Neuronal stem cell (in vitro differentiated cells): Measurements from ENCODE around the gene EPB41L2.

ENCODE experiments used
- DNase-seq: peaks from one replicate; pipeline ENCODE4 v3.0.0-alpha.2; 2013; ENCODE audit warnings: low spot score
- H2AFZ ChIP-seq: one replicate; pipeline ENCODE4 v1.6.1; 2013; ENCODE audit warnings: mild to moderate bottlenecking, low read length, inconsistent platforms
- H2AK5ac ChIP-seq: 2 replicates; pipeline ENCODE4 v1.6.1; 2013; ENCODE audit warnings: low read depth, mild to moderate bottlenecking, inconsistent platforms, low read length, moderate library complexity, mixed read lengths
- H2BK120ac ChIP-seq: 2 replicates; pipeline ENCODE4 v1.6.1; 2013; ENCODE audit warnings: low read depth, mild to moderate bottlenecking, inconsistent platforms, low read length, moderate library complexity, mixed read lengths
- H2BK12ac ChIP-seq: one replicate; pipeline ENCODE4 v1.6.1; 2013; ENCODE audit warnings: low read length, inconsistent platforms
- H2BK15ac ChIP-seq: 2 replicates; pipeline ENCODE4 v1.6.1; 2013; ENCODE audit warnings: mild to moderate bottlenecking, low read length, inconsistent platforms, mixed read lengths
- H2BK5ac ChIP-seq: one replicate; pipeline ENCODE4 v1.6.1; 2013; ENCODE audit warnings: inconsistent platforms, mild to moderate bottlenecking, low read length, moderate library complexity
- H3K14ac ChIP-seq: one replicate; pipeline ENCODE4 v1.6.1; 2013; ENCODE audit warnings: low read length, inconsistent platforms
- H3K18ac ChIP-seq: 2 replicates; pipeline ENCODE4 v1.6.1; 2013; ENCODE audit warnings: low read length, inconsistent platforms
- H3K23ac ChIP-seq: 2 replicates; pipeline ENCODE4 v1.6.1; 2013; ENCODE audit warnings: low read depth, mild to moderate bottlenecking, mixed read lengths, low read length, inconsistent platforms; ENCODE audit not compliant: poor library complexity
- H3K27ac ChIP-seq: replicated peaks from 3 replicates; pipeline ENCODE4 v1.5.1; 2013; ENCODE audit warnings: low read length, inconsistent platforms
- H3K27me3 ChIP-seq, 3 experiments: 2 replicates each; pipeline ENCODE4 v1.6.1; 2013; ENCODE audit warnings: low read length in 3 of 3, mild to moderate bottlenecking in 2 of 3, inconsistent platforms in 1 of 3, low read depth in 1 of 3, mixed read lengths in 1 of 3, moderate library complexity in 1 of 3; ENCODE audit not compliant: control insufficient read depth in 3 of 3, insufficient read depth in 3 of 3
- H3K36me3 ChIP-seq, 2 donors: replicated peaks in 1 of 2; 2 replicates each; pipeline ENCODE4 v1.6.1; 2013; ENCODE audit warnings: low read length in 2 of 2; ENCODE audit not compliant: control insufficient read depth in 2 of 2, insufficient read depth in 2 of 2
- H3K4ac ChIP-seq: 2 replicates; pipeline ENCODE4 v1.6.1; 2013; ENCODE audit warnings: inconsistent platforms, mild to moderate bottlenecking, low read length, moderate library complexity
- H3K4me1 ChIP-seq, 2 donors: 1 replicate in 1 of 2; 2 replicates in 1 of 2; pipeline ENCODE4 v1.6.1; 2013; ENCODE audit warnings: low read length in 2 of 2, low read depth in 1 of 2; ENCODE audit not compliant: control insufficient read depth in 2 of 2, insufficient read depth in 1 of 2
- H3K4me2 ChIP-seq: one replicate; pipeline ENCODE4 v1.6.1; 2013; ENCODE audit warnings: mild to moderate bottlenecking, low read length, inconsistent platforms; ENCODE audit not compliant: insufficient read depth, poor library complexity, severe bottlenecking
- H3K4me3 ChIP-seq, 2 donors: 2 replicates each; pipeline ENCODE4 v1.5.1; 2013; ENCODE audit warnings: low read length in 2 of 2, mild to moderate bottlenecking in 2 of 2, inconsistent platforms in 1 of 2, moderate library complexity in 1 of 2
- H3K79me1 ChIP-seq: one replicate; pipeline ENCODE4 v1.6.1; 2013; ENCODE audit warnings: low read depth, mild to moderate bottlenecking, inconsistent platforms, low read length, moderate library complexity
- H3K9ac ChIP-seq: one replicate; pipeline ENCODE4 v1.6.1; 2013; ENCODE audit warnings: mild to moderate bottlenecking, low read depth, low read length, inconsistent platforms; ENCODE audit not compliant: poor library complexity
- H3K9me3 ChIP-seq, 2 donors: replicated peaks in 1 of 2; 2 replicates each; pipeline versions ENCODE3 to v1.6.1; 2013; ENCODE audit warnings: low read length in 2 of 2, mild to moderate bottlenecking in 2 of 2, inconsistent platforms in 1 of 2, low read depth in 1 of 2, mixed read lengths in 1 of 2, moderate library complexity in 1 of 2; ENCODE audit not compliant: control insufficient read depth in 2 of 2, insufficient read depth in 1 of 2
- H4K8ac ChIP-seq: one replicate; pipeline ENCODE4 v1.6.1; 2013; ENCODE audit warnings: low read depth, mild to moderate bottlenecking, inconsistent platforms, low read length, moderate library complexity
- H4K91ac ChIP-seq: one replicate; pipeline ENCODE4 v1.6.1; 2013; ENCODE audit warnings: low read length, low read depth, mild to moderate bottlenecking, inconsistent platforms; ENCODE audit not compliant: poor library complexity
- WGBS, 2 donors: extraction: QIAGEN DNeasy Blood & Tissue Kit; methylation state at CpG; one replicate each; pipeline ENCODE4 v1.1.7; 2013; ENCODE audit warnings: missing lambda C conversion rate in 2 of 2, mixed read lengths in 1 of 2; ENCODE audit not compliant: insufficient read length in 2 of 2, insufficient replicate concordance in 1 of 2; ENCODE audit errors: extremely low coverage in 2 of 2; 5-methylcytosine and 5-hydroxymethylcytosine counted together

EPB41L2 gene

GRCh38 chr6:131042664-131043063 is 20.4 kb downstream of the EPB41L2 start:
- Histone ChIP-seq H3K4me3 (no peak overlapping the region), H3K18ac (no peak overlapping the region), H4K8ac (no peak overlapping the region), H2BK5ac (no peak overlapping the region), H4K91ac (no peak overlapping the region), H2AFZ (no peak overlapping the region), H2BK12ac (no peak overlapping the region), H2BK15ac (no peak overlapping the region), H3K27me3 (no peaks in the 10 kb centered on the region), H3K9me3 (no peaks in the 10 kb centered on the region), H3K79me1 (no peaks in the 10 kb centered on the region), H3K27ac (no peak overlapping the region), H2AK5ac (no peak overlapping the region), H3K4ac (no peak overlapping the region), H3K4me2 (no peak overlapping the region), H3K14ac (no peak overlapping the region), H3K36me3 (no peaks in the 10 kb centered on the region), H2BK120ac (no peak overlapping the region), H3K23ac (no peak overlapping the region), H3K4me1 (peaks cover 0 to 5% of the 10 kb centered on the region in 2 donors), H3K9ac (no peak overlapping the region)
- no CpG with 5 or more reads among the region's 2 CpGs for WGBS, 2 donors
- no peak for DNase-seq

DNA sequence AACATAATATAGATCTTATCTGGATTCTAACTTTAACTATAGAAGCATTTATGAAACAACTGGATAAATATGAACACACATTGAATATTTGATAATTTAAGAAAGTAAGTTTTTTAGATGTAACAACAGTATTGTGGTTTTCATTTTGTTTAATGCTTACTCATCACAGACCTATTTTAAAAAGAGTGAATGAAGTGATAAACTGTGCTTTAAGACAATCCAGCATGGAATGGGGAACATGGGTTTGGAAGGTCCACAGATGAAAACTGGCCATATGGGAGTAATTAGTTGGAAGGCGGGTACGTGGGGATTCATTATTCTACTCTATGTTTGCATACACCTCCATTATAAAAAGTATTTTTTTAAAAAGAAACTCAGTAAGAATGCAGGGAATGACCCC is 21.2 kb downstream of the EPB41L2 start:
- no peak overlapping the region for H3K23ac ChIP-seq
- no CpG with 5 or more reads among the region's 2 CpGs for WGBS, 2 donors
- H3K4me3 ChIP-seq: no peak overlapping the region
- no peak overlapping the region for H2BK5ac ChIP-seq
- no peak overlapping the region for H3K27ac ChIP-seq
- H3K27me3 ChIP-seq: no peaks in the 10 kb centered on the region
- no peak overlapping the region for H4K8ac ChIP-seq
- H2AFZ ChIP-seq: no peak overlapping the region
- H3K14ac ChIP-seq: no peak overlapping the region
- H2BK15ac ChIP-seq: no peak overlapping the region
- no peak overlapping the region for H2BK12ac ChIP-seq
- no peaks in the 10 kb centered on the region for H3K9me3 ChIP-seq
- H2BK120ac ChIP-seq: no peak overlapping the region
- no peak for DNase-seq
- peaks cover 2% of the 10 kb centered on the region for H3K79me1 ChIP-seq
- H3K4me1 ChIP-seq: peaks cover 0 to 5% of the 10 kb centered on the region in 2 donors
- H3K9ac ChIP-seq: no peak overlapping the region
- no peak overlapping the region for H3K4me2 ChIP-seq
- no peaks in the 10 kb centered on the region for H3K36me3 ChIP-seq
- H3K4ac ChIP-seq: no peak overlapping the region
- no peak overlapping the region for H2AK5ac ChIP-seq
- no peak overlapping the region for H3K18ac ChIP-seq
- H4K91ac ChIP-seq: no peak overlapping the region

- DNase-seq: no peak
Observed at GRCh38 chr6:131040866-131041265, 22.2 kb downstream of the EPB41L2 start.

DNA sequence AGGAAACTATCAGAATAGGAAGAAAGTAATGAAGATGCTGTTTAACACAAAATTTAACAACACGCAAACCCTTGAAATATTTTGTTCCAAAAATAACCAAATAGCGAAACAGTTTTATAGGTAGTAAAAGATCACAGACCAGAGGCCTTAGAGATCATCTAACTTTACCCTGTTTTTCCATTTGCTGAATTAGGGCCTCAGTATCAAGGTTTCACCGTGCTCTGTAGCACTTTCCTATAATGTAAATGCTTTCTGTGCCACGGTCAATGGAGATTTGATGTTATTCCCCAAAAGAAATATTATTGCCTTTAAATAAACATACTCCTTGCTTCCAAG is 23.7 kb downstream of the EPB41L2 start:
- Histone ChIP-seq H3K4me3 (no peak overlapping the region), H3K79me1 (peaks cover 2% of the 10 kb centered on the region), H2AFZ (no peak overlapping the region), H2BK5ac (no peak overlapping the region), H2BK15ac (no peak overlapping the region), H3K14ac (no peak overlapping the region), H3K18ac (no peak overlapping the region), H3K9me3 (no peaks in the 10 kb centered on the region), H2BK12ac (no peak overlapping the region), H3K36me3 (no peaks in the 10 kb centered on the region), H4K8ac (no peak overlapping the region), H3K27ac (no peak overlapping the region), H3K4me2 (no peak overlapping the region), H3K4me1 (peaks cover 0 to 5% of the 10 kb centered on the region in 2 donors), H3K9ac (no peak overlapping the region), H2BK120ac (no peak overlapping the region), H3K23ac (no peak overlapping the region), H4K91ac (no peak overlapping the region), H2AK5ac (no peak overlapping the region), H3K4ac (no peak overlapping the region), H3K27me3 (no peaks in the 10 kb centered on the region)
- no peak for DNase-seq
- WGBS, 2 donors: no CpG with 5 or more reads among the region's 4 CpGs

More at GRCh38 chr6:131040866-131041265, 22.2 kb downstream of the EPB41L2 start:
- no peak overlapping the region for H2AK5ac ChIP-seq
- H3K36me3 ChIP-seq: no peaks in the 10 kb centered on the region
- H3K9me3 ChIP-seq: no peaks in the 10 kb centered on the region
- H3K14ac ChIP-seq: no peak overlapping the region
- no peak overlapping the region for H3K18ac ChIP-seq
- H2BK12ac ChIP-seq: no peak overlapping the region
- no peak overlapping the region for H3K23ac ChIP-seq
- no peak overlapping the region for H4K91ac ChIP-seq
- peaks cover 2% of the 10 kb centered on the region for H3K79me1 ChIP-seq
- H3K4ac ChIP-seq: no peak overlapping the region
- H2BK120ac ChIP-seq: no peak overlapping the region
- H2AFZ ChIP-seq: no peak overlapping the region
- no peaks in the 10 kb centered on the region for H3K27me3 ChIP-seq
- H2BK15ac ChIP-seq: no peak overlapping the region
- no CpG with 5 or more reads among the region's 4 CpGs for WGBS, 2 donors
- no peak overlapping the region for H4K8ac ChIP-seq
- peaks cover 0 to 5% of the 10 kb centered on the region in 2 donors for H3K4me1 ChIP-seq
- H3K27ac ChIP-seq: no peak overlapping the region
- H3K9ac ChIP-seq: no peak overlapping the region
- no peak overlapping the region for H2BK5ac ChIP-seq
- no peak overlapping the region for H3K4me2 ChIP-seq
- H3K4me3 ChIP-seq: no peak overlapping the region
